ENCODE results near the gene TAF6. TPM values are rescaled to one million over a fixed set of nuclear protein-coding genes. Genes with fewer than 3 reads are reported as not detected.

TAF6 gene
- total and polyA plus RNA-seq, 9 of the 15 experiments (the other 6 are each of a cell fraction or from before 2014, with no cell fraction given): 0.78 to 78.7 (median 21.3) TPM

DNA sequence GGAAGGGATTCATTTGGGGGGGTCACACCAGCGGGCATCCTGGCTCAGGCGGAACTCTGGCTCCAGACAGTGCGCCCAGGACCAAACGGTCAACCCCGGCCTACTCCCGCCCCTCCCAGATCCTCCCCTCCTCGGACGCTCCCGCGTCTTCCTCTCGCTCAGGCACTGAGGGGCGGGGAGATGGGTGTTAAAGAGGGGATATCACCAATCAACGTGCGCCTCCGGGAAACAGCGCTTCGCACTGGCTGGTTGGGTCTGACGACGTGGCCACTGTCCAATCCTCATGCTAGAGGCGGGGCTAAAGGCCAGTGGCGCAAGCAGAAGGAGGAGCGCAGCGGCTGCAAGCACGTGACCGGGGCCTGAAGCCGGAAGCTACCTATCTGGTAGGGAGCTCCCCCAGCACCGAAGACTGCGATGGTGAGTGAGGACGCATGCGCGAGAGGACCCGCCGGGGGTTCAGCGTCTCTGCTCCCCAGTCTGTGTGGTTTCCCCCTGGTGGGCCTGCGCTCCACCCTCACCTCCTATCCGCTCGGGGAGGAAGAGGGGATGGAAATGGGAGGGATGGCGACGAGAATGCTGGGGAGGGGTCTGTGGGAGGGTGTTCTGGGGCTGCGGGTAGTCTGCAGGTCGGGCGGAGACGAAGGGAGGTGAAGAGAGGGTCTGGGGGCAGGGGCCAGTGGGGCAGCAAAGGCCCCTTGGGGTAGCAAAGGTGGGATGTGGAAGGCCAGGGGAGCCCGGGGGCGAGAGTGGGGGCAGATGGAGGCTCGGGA lies 29.6 kb upstream of the TAF6 start, which contains the start of gene LAMTOR4 (continued):
- TF ChIP-seq RFX5 (IDR thresholded peaks at IDR 0.05; ENCODE audit: low read depth, low read length): no peak
- TF ChIP-seq ZNF785 (CRISPR knock-in tag; IDR thresholded peaks at IDR 0.05): no peak
- no peak for TF ChIP-seq ZNF668 (CRISPR knock-in tag; IDR thresholded peaks at IDR 0.05)
- TF ChIP-seq HNRNPL (IDR thresholded peaks at IDR 0.05; ENCODE audit: low read depth, low read length): no peak
- TF ChIP-seq, protein P1, sequence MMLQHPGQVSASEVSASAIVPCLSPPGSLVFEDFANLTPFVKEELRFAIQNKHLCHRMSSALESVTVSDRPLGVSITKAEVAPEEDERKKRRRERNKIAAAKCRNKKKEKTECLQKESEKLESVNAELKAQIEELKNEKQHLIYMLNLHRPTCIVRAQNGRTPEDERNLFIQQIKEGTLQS (IDR thresholded peaks at IDR 0.05): no peak; the same call in 1 of the 2 replicates
- TF ChIP-seq, protein P1 (CRISPR knock-in tag; conservative IDR thresholded peaks at IDR 0.05): no peak; the same call in 1 of the 2 replicates
- no peak for TF ChIP-seq CBX2 (IDR thresholded peaks at IDR 0.05; ENCODE audit: insufficient read depth, low read length, poor library complexity, severe bottlenecking)
- TF ChIP-seq, protein P2, sequence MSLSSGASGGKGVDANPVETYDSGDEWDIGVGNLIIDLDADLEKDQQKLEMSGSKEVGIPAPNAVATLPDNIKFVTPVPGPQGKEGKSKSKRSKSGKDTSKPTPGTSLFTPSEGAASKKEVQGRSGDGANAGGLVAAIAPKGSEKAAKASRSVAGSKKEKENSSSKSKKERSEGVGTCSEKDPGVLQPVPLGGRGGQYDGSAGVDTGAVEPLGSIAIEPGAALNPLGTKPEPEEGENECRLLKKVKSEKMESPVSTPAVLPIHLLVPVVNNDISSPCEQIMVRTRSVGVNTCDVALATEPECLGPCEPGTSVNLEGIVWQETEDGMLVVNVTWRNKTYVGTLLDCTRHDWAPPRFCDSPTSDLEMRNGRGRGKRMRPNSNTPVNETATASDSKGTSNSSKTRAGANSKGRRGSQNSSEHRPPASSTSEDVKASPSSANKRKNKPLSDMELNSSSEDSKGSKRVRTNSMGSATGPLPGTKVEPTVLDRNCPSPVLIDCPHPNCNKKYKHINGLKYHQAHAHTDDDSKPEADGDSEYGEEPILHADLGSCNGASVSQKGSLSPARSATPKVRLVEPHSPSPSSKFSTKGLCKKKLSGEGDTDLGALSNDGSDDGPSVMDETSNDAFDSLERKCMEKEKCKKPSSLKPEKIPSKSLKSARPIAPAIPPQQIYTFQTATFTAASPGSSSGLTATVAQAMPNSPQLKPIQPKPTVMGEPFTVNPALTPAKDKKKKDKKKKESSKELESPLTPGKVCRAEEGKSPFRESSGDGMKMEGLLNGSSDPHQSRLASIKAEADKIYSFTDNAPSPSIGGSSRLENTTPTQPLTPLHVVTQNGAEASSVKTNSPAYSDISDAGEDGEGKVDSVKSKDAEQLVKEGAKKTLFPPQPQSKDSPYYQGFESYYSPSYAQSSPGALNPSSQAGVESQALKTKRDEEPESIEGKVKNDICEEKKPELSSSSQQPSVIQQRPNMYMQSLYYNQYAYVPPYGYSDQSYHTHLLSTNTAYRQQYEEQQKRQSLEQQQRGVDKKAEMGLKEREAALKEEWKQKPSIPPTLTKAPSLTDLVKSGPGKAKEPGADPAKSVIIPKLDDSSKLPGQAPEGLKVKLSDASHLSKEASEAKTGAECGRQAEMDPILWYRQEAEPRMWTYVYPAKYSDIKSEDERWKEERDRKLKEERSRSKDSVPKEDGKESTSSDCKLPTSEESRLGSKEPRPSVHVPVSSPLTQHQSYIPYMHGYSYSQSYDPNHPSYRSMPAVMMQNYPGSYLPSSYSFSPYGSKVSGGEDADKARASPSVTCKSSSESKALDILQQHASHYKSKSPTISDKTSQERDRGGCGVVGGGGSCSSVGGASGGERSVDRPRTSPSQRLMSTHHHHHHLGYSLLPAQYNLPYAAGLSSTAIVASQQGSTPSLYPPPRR (CRISPR knock-in tag; IDR thresholded peaks at IDR 0.05; ENCODE audit: borderline replicate concordance): no peak
- TF ChIP-seq ZNF212 (CRISPR knock-in tag; IDR thresholded peaks at IDR 0.05): no peak; the same call in 1 of the 2 replicates
- TF ChIP-seq XRCC5 (IDR thresholded peaks at IDR 0.05; ENCODE audit: low read depth, low read length): no peak
- TF ChIP-seq ZNF165 (CRISPR knock-in tag; IDR thresholded peaks at IDR 0.05; ENCODE audit: borderline replicate concordance): no peak
- peak; percentile 80; the same call in 1 of the 2 replicates for TF ChIP-seq MTA3 (IDR thresholded peaks at IDR 0.05; ENCODE audit: borderline replicate concordance)
- TF ChIP-seq L3MBTL2 (IDR thresholded peaks at IDR 0.05): peak; percentile 90
- TF ChIP-seq, protein P3, sequence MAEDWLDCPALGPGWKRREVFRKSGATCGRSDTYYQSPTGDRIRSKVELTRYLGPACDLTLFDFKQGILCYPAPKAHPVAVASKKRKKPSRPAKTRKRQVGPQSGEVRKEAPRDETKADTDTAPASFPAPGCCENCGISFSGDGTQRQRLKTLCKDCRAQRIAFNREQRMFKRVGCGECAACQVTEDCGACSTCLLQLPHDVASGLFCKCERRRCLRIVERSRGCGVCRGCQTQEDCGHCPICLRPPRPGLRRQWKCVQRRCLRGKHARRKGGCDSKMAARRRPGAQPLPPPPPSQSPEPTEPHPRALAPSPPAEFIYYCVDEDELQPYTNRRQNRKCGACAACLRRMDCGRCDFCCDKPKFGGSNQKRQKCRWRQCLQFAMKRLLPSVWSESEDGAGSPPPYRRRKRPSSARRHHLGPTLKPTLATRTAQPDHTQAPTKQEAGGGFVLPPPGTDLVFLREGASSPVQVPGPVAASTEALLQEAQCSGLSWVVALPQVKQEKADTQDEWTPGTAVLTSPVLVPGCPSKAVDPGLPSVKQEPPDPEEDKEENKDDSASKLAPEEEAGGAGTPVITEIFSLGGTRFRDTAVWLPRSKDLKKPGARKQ (CRISPR knock-in tag; IDR thresholded peaks at IDR 0.05): no peak
- no peak for TF ChIP-seq RAD21 (CRISPR knock-in tag; conservative IDR thresholded peaks at IDR 0.05 in 1 of 2, IDR thresholded peaks at IDR 0.05 in 1 of 2)
- TF ChIP-seq, protein P4, sequence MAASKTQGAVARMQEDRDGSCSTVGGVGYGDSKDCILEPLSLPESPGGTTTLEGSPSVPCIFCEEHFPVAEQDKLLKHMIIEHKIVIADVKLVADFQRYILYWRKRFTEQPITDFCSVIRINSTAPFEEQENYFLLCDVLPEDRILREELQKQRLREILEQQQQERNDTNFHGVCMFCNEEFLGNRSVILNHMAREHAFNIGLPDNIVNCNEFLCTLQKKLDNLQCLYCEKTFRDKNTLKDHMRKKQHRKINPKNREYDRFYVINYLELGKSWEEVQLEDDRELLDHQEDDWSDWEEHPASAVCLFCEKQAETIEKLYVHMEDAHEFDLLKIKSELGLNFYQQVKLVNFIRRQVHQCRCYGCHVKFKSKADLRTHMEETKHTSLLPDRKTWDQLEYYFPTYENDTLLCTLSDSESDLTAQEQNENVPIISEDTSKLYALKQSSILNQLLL (CRISPR knock-in tag; IDR thresholded peaks at IDR 0.05; ENCODE audit: borderline replicate concordance): no peak
- peak; percentile 0 for TF ChIP-seq CCNT2 (IDR thresholded peaks at IDR 0.05; ENCODE audit: borderline replicate concordance, extremely low read depth, insufficient read length, low read depth, low read length)
- peak; percentile 85 for TF ChIP-seq NFYB (IDR thresholded peaks at IDR 0.05; ENCODE audit: extremely low read depth, insufficient read length)

Data from K562 (cell line).